ENCODE results near the gene PHLDA1.
A peak's percentile ranks its signal among the peaks of the same experiment; 100 is the strongest.

Gene PHLDA1

DNA sequence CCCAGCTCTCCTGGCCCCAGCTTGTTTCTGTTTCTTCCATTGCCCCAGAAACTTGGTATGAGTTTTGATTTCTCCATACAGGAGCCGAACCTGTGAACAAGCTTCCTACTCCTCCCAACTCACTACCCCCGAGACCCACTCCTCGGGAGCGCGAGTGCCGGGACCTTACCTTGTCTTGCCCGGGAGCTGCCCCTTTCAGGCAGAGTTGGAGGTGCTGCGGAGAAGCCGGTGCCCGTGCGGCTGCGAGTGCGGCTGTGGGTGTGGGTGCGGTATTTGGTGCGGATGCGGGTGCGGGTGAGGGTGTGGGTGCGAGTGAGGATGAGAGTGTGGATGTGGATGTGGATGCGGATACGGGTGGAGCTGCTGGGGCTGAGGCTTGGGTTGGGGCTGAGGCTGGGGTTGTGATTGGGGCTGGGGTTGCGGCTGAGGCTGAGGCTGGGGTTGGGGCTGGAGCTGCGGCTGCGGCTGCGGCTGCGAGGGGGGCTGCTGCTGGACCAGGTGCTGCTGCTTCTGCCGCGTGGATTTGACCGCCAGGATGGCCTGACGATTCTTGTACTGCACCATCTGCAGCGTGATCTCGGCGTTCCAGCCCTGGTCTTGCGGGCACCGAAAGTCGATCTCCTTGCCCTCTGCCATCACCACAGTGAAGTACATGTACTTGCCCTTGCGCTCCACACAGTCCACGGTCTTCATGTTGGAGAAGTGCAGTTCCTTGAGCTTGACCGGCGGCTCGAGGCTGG is 1.1 kb downstream of the PHLDA1 start:
- H3K36me3 Mint-ChIP-seq (ENCODE audit: low read depth): peaks cover 48% of the 10 kb centered on the region
- peaks cover 68% of the 10 kb centered on the region for H3K4me1 Mint-ChIP-seq (ENCODE audit: low read depth)

DNA sequence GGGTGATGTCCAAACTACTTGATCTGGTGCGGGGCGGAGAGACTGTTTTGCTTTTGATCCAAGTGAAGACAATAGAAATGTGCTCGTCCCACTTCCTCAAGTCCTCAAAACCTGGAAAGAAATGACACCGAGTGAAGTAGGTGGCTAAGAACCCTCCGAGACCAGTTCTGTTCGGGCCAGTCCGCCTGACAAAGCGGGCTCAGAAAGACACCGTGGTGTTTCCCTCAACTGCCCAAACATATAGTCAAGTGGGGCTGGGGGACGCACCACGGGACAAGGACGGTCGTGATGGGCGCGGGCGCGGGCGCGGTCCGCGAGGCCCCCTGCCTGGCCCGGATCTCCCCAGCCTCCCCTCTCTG is 1.6 kb downstream of the PHLDA1 start:
- Mint-ChIP-seq H3K4me1 (ENCODE audit: low read depth) (peaks cover 68% of the 10 kb centered on the region), H3K36me3 (ENCODE audit: low read depth) (peaks cover 48% of the 10 kb centered on the region), H3K27me3 (no peaks in the 10 kb centered on the region), H3K4me3 (peak overlapping the region; percentile 98), H3K9me3 (no peaks in the 10 kb centered on the region), H3K27ac (peak overlapping the region; percentile 97)

More for the DNA sequence above, 1.1 kb downstream of the PHLDA1 start:
- H3K9me3 Mint-ChIP-seq: no peaks in the 10 kb centered on the region
- H3K4me3 Mint-ChIP-seq: peak overlapping the region; percentile 98
- H3K27me3 Mint-ChIP-seq: no peaks in the 10 kb centered on the region
- peak overlapping the region; percentile 97 for H3K27ac Mint-ChIP-seq

DNA sequence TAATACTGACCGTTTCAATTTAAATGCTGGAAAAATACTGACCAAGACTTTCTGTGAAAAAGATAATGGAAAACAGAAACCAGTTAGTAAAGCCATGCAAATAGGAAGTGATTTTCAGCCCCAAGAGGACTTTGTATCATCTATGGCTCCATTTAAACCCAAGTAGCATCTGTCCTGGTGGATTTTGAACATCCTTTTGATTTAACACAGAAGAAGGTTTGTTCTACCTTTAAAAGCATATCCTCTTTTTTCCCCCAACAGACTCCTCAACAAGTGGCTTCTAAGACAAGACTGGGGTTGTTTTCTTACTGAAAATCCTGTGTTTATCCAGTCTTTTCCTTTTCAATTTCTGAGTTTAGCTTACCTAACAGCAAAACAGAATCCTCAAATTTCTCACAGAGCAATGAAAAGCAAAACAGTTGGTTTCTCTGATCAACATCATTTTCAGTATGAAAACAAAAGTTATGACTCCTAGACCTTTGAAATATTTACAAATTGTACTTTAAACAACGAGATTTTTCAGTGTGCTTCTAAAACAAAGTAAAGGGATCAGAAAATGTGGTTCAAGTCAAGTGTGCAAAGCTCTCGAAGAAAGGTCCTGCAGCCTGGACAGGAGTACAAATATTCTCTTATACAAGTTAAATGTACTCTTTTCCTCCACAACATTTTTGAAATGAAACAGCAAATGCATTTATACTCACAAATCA is 2.9 kb downstream of the PHLDA1 start:
- H3K27me3 Mint-ChIP-seq: no peaks in the 10 kb centered on the region
- H3K36me3 Mint-ChIP-seq (ENCODE audit: low read depth): peaks cover 48% of the 10 kb centered on the region
- no peaks in the 10 kb centered on the region for H3K9me3 Mint-ChIP-seq
- peak overlapping the region; percentile 98 for H3K4me3 Mint-ChIP-seq
- H3K27ac Mint-ChIP-seq: peak overlapping the region; percentile 80
- peaks cover 66% of the 10 kb centered on the region for H3K4me1 Mint-ChIP-seq (ENCODE audit: low read depth)

DNA sequence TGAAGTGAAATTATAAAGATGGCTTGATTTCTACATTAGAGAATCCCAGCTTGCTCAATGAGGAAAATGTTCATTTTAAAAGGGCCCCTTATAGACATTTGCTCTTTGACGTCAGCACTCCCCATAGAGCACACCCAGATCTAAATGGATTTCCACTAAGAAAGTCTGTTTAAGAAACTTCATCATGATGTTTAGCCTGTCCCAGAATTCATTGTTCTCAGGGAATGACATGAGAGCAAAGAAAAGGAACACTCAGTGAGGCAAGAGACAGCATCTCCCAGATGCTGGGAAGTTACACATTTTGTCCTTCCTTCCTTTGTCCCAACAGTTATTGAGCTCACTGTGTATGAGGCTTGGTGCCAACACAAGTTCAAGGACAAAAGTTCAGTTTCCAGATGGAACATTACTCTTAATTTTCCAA is 4.9 kb downstream of the PHLDA1 start:
- H3K4me3 Mint-ChIP-seq: peak overlapping the region; percentile 74
- peaks cover 56% of the 10 kb centered on the region for H3K4me1 Mint-ChIP-seq (ENCODE audit: low read depth)
- peaks cover 48% of the 10 kb centered on the region for H3K36me3 Mint-ChIP-seq (ENCODE audit: low read depth)
- H3K27ac Mint-ChIP-seq: peak overlapping the region; percentile 32
- no peaks in the 10 kb centered on the region for H3K27me3 Mint-ChIP-seq
- H3K9me3 Mint-ChIP-seq: no peaks in the 10 kb centered on the region

DNA sequence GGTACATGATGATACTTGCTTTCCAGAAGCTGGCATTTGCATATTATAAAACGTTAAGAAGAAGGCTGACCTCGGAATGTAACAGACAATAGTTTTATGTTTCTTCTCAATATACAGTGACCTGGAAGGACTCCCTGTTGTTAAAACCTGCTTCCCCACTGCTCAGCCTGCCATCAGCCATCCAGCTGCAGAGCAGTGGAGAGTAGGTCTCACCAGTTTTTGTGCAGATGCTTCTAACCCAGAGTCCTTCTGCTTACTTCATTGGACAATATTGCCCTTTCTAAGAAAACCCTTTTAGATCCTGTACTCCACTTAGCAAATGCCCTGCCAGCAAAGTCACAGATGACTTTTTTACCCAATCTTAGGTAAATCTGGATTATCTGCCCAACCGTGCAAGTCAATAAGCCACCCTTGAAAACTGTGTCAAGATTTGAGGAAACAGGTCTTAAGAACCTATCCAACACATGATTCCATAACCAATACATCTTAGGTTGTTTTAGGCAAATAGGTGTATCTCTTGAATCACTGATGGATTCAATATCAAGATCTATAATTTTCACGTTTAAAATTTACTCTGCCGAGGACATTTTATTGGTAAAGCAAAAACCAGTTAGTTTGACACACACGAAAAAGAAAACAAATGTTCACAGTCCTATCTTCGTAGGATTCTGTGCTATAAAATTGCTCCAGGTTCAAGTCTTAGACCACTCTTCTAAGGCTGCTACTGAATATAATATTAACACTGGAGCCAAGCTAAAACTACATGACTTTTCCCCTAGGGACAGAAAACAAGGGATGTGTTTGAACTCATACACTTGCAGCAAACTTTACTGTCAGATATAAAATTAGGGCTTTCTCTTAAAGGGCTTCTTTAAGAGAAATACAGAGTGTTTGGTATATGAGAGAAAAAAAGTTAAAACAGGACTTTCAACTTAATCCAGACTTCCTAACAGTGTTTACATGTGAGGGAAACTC is 5.7 kb downstream of the PHLDA1 start:
- peaks cover 47% of the 10 kb centered on the region for H3K36me3 Mint-ChIP-seq (ENCODE audit: low read depth)
- no peaks in the 10 kb centered on the region for H3K9me3 Mint-ChIP-seq
- H3K27me3 Mint-ChIP-seq: no peaks in the 10 kb centered on the region
- peak overlapping the region; percentile 74 for H3K4me3 Mint-ChIP-seq
- peaks cover 63% of the 10 kb centered on the region for H3K4me1 Mint-ChIP-seq (ENCODE audit: low read depth)
- peak overlapping the region; percentile 41 for H3K27ac Mint-ChIP-seq

DNA sequence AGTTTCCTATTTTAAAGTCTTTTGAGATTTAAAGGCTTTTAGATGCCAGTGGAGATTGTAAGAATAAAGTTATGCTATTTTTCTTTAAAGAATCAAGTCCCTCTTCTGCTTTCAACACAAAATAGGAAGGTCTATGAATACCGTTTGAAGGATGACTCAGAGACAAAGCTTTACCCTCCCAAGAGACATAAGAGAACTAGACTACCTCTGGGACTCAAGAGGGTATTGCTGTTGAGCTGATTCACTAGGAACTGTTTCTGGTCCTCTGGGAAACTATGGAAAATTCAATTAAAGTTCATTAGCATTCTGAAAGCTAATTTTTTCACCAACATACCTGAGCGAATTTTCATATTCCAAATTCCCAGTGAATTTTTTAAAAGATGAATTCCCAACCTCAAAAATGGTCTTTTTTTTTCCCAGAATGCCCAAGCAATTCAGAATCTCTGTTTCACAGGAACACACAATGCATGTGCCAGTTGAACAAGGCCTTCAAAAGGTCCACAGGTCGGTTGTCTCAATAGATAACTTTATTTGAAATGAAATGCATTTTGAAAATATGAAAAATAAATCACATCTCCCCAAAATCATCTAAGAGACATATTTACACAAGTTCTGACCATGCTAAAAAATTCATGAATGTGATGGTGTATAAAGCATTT is 6.5 kb downstream of the PHLDA1 start:
- H3K27ac Mint-ChIP-seq: peak overlapping the region; percentile 41
- H3K4me1 Mint-ChIP-seq (ENCODE audit: low read depth): peaks cover 67% of the 10 kb centered on the region
- H3K27me3 Mint-ChIP-seq: no peaks in the 10 kb centered on the region
- H3K36me3 Mint-ChIP-seq (ENCODE audit: low read depth): peaks cover 39% of the 10 kb centered on the region
- peak overlapping the region; percentile 74 for H3K4me3 Mint-ChIP-seq
- H3K9me3 Mint-ChIP-seq: no peaks in the 10 kb centered on the region

DNA sequence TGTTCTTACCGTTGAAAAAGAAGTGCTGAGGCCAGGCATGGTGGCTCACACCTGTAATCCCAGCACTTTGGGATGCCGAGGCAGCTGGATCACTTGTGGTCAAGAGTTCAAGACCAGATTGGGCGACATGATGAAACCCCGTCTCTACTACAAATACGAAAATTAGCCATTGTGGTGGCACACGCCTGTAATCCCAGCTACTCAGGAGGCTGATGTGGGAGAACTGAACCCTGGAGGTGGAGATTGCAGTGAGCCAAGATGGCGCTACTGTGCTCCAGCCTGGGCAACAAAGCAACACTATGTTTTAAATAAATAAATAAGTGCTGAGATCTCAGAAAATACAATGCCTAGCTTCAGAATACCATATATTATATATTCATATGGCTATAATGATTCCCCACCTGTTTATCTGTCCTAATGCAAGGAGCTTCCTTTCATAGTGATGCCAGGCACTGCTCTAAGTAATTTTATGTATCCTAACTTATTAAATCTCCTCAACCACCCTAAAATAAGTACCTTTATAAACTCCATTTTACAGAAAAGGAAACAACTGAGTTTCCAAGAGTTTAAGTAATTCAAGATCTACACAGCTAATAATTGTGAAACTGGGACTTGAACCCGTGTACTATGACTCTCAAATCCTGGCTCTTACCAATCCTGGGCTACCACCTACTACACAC is 7.3 kb downstream of the PHLDA1 start:
- H3K36me3 Mint-ChIP-seq (ENCODE audit: low read depth): peaks cover 31% of the 10 kb centered on the region
- H3K4me3 Mint-ChIP-seq: no peak overlapping the region
- peak overlapping the region; percentile 22 for H3K27ac Mint-ChIP-seq
- no peaks in the 10 kb centered on the region for H3K27me3 Mint-ChIP-seq
- no peaks in the 10 kb centered on the region for H3K9me3 Mint-ChIP-seq
- H3K4me1 Mint-ChIP-seq (ENCODE audit: low read depth): peaks cover 75% of the 10 kb centered on the region

DNA sequence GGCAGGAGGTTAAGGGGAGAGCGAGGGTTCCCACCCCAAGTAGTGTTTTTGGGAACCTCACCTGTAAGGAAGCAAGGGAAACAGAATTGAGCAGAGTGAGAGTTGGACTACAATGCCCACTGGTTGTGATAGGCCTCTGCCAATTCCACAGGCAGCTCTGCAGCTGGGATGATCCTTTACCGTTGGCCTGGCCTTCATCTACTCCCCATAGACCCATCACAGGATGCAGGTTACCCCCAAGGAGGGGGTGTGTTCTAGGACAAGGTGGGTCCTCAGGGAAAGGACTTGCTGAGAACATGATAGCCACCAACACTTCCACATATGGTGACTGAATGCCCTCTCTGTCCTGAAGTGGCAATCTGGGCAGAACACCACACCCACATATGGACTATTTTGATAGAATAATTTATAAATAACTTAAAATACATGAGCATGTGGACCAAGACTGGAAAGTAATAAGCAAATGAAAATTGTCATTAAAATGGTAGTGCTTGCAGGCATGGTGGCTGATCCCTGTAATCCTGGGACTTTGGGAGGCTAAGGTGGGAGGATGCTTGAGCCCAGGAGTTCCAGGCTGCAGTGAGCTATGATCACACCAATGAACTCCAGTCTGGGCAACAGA is 8.4 kb downstream of the PHLDA1 start:
- Mint-ChIP-seq H3K36me3 (ENCODE audit: low read depth) (peaks cover 20% of the 10 kb centered on the region), H3K27me3 (no peaks in the 10 kb centered on the region), H3K4me3 (no peak overlapping the region), H3K9me3 (no peaks in the 10 kb centered on the region), H3K27ac (peak overlapping the region; percentile 59), H3K4me1 (ENCODE audit: low read depth) (peaks cover 75% of the 10 kb centered on the region)

DNA sequence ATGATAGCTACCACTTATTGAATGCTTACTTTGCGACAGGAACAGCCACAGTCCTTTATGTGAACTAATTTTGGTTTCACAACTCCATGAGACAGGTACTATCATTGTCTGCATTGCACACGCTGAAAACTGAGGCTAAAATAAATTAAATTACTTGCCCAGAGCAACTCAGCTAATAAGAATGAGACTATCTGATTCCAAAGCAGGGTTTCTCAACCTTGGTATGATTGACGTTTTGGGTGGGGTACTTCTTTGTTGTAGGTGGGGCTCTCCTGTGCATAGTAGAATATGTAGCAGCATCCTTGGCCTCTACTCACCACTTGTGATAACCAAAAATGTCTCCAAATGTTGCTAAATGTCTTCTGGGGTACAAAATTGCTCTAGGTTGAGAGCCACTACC is 9.1 kb downstream of the PHLDA1 start:
- Mint-ChIP-seq H3K27ac (peak overlapping the region; percentile 59), H3K27me3 (no peaks in the 10 kb centered on the region), H3K9me3 (no peaks in the 10 kb centered on the region), H3K4me3 (no peak overlapping the region), H3K36me3 (ENCODE audit: low read depth) (peaks cover 18% of the 10 kb centered on the region), H3K4me1 (ENCODE audit: low read depth) (peaks cover 76% of the 10 kb centered on the region)

DNA sequence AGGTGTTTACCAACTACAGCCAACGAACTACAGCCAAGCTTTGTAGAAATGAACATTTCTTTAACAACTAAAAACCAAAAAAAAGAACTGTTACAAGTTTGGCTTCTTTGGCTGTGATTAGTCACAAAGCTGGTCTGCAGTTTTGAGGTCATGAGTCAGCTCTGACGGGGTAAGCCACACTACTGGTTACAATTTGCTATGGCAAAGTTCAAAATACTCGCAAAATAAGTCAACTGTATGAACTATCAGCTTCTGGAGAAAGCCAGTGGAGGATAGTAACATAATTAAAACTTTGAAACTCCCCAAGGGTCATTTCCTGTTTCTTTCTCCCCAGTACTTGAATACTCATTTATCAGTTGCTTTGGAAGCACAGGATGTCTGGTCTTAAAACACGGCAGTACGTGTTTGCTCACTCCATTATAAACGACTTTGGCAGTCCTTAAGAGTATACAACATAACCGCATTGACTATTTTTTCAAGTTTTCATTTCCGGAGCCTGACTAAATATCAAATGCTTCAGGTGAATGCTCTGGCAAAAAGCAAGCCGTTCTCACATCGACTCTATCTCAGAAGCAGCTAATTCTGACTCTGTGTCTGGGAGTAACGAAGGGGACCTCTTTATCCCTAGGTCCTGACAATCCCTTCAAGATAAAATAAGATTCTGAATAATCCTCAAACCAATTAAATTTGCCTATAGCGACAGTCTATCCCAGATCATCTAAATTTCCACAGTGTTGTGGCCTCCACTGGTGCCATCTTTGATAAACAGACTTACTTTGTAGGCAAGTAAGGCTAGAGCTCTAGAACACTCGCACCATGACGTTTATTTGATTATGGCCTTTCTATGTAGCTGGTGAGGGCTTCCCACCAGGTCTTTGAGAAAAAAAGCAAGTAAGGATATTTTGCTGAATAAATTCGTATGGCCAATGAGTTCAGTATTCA is 10.6 kb downstream of the PHLDA1 start:
- Mint-ChIP-seq H3K4me3 (peak overlapping the region; percentile 83), H3K9me3 (no peaks in the 10 kb centered on the region), H3K4me1 (ENCODE audit: low read depth) (peaks cover 65% of the 10 kb centered on the region), H3K27ac (peak overlapping the region; percentile 100), H3K36me3 (ENCODE audit: low read depth) (peaks cover 3% of the 10 kb centered on the region), H3K27me3 (no peaks in the 10 kb centered on the region)

DNA sequence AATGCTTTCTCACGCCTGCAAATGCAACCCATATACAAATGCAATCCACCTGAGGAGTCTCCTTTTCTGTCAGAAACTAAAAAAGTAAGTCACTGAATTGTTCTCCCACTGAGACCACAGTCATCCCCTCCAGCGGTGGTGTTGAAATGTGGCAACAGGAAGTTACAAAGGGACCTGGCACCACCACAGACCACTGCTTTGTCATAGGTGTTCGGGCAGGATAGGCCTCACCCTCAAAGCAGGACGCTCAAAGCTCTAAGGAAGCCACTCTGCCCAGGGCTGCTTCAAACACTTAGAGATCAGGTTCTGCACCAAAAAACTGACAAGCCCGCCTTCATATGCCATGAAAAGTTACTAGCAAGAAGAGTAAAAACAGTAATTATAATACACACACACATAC is 11.3 kb downstream of the PHLDA1 start:
- peaks cover 65% of the 10 kb centered on the region for H3K4me1 Mint-ChIP-seq (ENCODE audit: low read depth)
- peak overlapping the region; percentile 100 for H3K27ac Mint-ChIP-seq
- H3K4me3 Mint-ChIP-seq: peak overlapping the region; percentile 83

DNA sequence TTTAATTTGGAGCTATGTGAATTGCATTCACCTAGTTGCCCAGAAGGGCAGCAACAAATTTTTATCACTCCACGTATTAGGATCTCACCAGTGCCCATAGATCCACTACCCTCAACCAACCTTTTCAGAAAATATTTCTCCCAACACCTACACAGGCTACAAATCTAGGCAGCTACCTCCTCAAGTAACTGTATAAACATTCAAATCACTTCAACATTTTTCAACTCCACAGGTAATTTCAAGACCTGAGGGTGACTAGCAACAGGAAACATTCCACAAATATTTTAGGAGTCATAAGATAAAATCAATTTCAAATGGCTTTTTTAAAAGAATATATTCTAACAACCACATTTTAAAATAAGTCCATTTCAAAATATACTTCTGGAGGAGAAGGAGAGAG is 12.9 kb downstream of the PHLDA1 start:
- peak overlapping the region; percentile 6 for H3K27ac Mint-ChIP-seq
- H3K27me3 Mint-ChIP-seq: no peaks in the 10 kb centered on the region
- peaks cover 62% of the 10 kb centered on the region for H3K4me1 Mint-ChIP-seq (ENCODE audit: low read depth)
- H3K36me3 Mint-ChIP-seq (ENCODE audit: low read depth): no peaks in the 10 kb centered on the region
- no peaks in the 10 kb centered on the region for H3K9me3 Mint-ChIP-seq
- H3K4me3 Mint-ChIP-seq: no peak overlapping the region

More for the DNA sequence above, 11.3 kb downstream of the PHLDA1 start:
- no peaks in the 10 kb centered on the region for H3K36me3 Mint-ChIP-seq (ENCODE audit: low read depth)
- H3K27me3 Mint-ChIP-seq: no peaks in the 10 kb centered on the region
- H3K9me3 Mint-ChIP-seq: no peaks in the 10 kb centered on the region

DNA sequence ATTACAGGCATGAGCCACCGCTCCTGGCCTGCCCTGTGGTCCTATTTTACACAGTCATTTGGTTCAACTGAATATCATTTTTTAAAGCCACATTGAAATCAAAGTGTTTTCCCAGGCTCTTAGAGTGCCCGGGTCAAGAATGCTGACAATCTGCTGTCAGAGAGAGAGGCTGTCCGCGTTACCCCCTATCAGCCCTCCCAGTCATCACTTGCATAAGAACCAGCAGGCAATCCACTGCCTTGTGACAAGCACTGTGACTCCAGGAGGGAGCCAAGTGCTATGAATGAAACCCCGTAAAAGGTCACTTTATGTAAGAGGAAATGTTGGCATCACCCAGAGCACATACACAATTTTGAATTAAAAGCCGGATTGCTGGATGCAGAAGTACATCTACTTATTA is 13.5 kb downstream of the PHLDA1 start:
- peak overlapping the region; percentile 6 for H3K27ac Mint-ChIP-seq
- no peaks in the 10 kb centered on the region for H3K27me3 Mint-ChIP-seq
- no peaks in the 10 kb centered on the region for H3K9me3 Mint-ChIP-seq
- no peaks in the 10 kb centered on the region for H3K36me3 Mint-ChIP-seq (ENCODE audit: low read depth)
- no peak overlapping the region for H3K4me3 Mint-ChIP-seq
- H3K4me1 Mint-ChIP-seq (ENCODE audit: low read depth): peaks cover 62% of the 10 kb centered on the region

Measured in stimulated activated naive CD8-positive, alpha-beta T cell treated with anti-CD3 and anti-CD28 coated beads, Interleukin-15, Interleukin-2, amounts not matched to agents 100 ng/mL and 50 ng/mL, for 24 hours (primary cell).